NCI-H2227 (cell line): ENCODE measurements around the gene ASPSCR1.
"Not testable (repeated sequence)": the region's sequence is repeated elsewhere in the genome, so short reads cannot be mapped to it uniquely, and the experiment has no call there.

Experiments
- DNase-seq: peaks from one replicate; lab custom pipeline; 2025; ENCODE audit not compliant: unreplicated experiment; lab: John Stamatoyannopoulos, UW

The ASPSCR1 gene

DNA sequence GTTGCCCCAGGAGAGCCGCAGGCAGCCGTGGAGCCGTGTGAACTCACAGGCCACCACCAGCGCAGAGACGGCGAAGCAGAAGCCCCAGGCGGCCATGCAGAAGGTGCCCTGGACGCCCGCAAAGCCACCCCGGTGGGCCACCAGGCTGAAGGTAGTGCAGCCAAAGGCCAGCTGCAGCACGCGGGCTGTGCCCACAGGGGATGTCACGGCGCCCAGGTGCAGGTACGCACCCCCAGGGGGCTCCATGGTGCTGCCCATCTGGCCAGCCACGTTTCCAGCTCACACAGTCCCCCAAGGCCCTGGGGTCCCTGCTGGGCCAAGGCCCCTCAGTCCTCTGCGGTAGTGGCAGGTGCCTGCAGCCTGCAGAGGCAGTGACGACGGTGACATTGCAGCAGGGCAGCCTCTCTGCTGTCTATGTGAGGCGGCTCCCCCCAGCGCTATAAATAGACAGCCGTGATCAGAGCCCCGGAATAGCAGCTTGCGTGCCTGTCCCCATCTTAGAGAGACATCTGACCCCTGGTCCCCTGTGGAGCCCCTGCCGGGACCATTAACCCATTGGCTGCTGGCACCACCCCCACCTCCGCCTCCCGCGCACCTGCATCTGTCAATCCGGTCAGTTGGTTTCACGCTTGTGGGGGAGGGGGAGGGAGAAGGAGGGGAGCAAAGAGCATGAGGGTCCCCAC is 35.8 kb upstream of the ASPSCR1 start:
- DNase-seq: peak; percentile 69

DNA sequence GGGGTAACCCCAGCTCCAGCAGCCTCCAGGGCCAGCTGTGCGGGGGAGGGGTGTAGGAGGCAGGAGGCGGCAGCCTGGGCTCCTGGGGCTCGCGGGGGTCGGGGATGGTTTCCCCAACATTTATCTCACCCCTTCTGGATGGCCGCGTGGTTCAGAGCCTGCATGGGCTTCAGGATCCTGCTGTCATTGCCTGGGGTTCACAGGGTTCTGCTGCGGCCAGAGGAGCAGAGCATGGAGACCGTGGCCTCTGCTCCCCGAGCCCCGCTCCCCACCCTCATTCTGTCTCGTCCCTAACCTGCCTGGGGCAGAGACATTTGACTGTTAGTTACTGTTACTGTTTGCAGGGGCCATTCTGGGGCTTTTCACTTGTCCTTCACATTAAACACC is 35.3 kb upstream of the ASPSCR1 start:
- no peak for DNase-seq

DNA sequence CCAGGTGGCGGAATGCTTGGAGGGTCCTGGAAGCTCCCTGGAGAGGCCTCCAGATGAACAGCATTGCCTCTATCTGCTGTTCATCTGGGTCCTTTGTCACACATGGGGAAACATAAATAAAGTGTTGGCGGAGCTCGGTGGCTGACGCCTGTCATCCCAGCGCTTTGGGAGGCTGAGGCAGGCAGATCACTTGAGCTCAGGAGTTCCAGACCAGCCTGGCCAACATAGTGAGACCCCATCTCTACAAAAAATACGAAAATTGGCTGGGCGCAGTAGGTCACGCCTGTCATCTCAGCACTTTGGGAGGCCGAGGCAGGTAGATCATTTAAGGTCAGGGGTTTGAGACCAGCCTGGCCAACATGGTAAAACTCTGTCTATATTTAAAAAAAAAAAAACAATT is 32.6 kb upstream of the ASPSCR1 start:
- no peak for DNase-seq

DNA sequence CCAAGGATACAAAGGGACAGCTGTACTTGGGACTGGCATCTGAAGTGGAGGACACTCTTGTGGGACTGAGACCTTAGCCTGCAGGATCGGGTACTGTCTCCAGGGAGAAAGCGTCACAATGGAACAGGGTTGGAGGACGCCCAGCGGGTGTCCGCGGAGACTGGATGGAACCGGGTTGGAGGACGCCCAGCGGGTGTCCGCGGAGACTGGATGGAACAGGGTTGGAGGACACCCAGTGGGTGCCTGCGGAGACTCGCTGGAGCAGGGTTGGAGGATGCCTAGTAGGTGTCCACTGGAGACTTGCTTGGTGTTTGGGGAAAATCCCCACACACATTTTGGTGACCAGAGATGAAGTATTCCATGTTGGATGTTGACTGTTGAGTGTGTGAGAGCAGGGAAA is 30.2 kb upstream of the ASPSCR1 start, which contains the start of gene MYADML2:
Gene MYADML2, minus strand, starts transcription at position 45 of the 400 bp plus-strand sequence. CDS start 5,492 bp downstream, outside the sequence.
- DNase-seq: no peak

DNA sequence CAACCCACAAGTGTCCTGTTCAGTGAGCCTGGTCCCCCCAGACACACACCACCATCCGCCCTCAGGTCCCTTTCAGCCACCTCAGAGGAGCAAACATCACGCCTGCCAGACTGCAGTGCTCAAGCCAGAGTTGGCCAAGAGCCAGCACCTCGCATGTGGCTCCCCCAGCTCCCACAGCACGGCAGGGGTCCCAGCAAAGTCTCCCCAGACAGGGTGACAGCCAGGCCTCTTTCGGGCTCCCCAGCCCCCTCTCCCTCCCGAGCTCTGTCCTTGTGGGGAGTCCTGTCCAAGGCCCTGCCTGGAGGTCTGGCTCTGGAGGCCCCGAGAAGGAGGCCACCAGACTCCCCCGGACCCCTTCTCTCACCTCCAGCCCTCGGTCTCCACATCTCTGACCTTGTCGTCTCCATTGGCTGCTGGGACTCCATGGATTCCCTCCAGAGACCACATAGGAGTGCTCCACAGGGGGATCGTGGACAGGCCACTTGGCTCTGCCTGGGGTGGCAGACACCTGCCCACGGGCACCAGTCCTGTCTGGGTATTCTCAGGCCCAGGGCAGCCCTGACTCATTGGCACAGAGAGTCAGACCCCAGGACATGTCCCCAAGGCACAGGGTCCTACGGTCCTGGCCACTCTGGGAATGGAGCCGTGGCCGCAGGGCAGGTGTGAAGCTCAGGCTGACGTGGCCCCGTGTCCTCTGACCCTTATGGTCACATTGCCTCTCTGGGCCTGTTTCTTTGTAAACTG is 28.6 kb upstream of the ASPSCR1 start:
- no peak for DNase-seq

DNA sequence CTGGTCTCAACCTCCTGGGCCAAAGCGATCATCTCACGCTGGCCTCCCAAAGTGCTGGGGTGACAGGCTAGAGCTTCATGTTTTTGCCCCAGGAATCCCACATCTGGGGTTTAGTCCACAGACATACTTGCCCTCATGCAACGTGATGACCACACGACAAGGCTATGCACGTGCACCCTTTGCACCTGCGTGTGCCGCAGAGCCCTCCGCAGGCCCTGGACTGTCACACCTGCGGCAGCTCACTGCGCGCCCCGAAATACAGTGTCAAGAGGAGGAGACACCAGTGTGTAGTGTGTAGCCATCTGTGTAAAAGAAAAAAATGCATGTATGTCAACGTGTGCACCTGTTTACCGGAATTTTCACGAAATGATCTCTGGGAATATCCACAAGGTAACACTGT is 26.9 kb upstream of the ASPSCR1 start:
- DNase-seq: no peak

DNA sequence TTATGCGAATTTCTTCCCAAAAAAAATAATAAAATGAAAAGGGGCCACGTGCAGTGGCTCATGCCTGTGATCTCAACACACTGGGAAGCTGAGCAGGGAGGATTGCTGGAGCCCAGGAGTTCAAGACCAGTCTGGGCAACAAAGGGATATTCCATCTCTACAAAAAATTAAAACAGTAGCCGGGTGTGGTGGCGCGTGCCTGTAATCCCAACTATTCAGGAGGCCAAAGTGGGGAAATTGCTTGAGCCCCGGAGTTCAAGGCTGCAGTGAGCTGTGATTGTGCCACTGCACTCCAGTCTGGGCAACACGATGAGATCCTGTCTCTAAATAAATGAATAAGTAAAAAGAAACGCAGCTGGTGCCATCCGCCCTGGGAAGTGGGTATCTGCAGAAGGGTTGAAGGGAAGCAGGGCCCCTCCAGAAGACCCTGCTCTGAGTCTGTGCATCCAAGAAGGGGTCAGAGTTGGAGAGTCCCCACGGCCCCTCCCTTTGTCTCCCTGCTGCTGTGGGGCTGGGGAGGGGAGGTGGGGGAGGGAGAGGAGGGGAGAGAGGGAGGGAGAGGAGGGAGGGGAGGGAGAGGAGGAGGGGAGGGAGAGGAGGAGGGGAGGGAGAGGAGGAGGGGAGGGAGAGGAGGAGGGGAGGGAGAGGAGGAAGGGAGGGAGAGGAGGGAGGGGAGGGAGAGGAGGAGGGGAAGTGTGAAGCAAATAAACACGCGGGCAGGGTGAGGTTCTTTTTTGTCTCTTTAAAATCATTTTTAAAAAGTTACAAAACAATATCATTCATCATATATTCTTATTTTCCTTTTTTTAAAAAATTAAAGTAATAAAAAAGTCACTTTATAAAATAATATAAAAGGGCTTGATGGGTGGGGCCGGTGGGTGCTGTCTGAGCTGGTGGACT is 25.4 kb upstream of the ASPSCR1 start:
- no peak for DNase-seq

DNA sequence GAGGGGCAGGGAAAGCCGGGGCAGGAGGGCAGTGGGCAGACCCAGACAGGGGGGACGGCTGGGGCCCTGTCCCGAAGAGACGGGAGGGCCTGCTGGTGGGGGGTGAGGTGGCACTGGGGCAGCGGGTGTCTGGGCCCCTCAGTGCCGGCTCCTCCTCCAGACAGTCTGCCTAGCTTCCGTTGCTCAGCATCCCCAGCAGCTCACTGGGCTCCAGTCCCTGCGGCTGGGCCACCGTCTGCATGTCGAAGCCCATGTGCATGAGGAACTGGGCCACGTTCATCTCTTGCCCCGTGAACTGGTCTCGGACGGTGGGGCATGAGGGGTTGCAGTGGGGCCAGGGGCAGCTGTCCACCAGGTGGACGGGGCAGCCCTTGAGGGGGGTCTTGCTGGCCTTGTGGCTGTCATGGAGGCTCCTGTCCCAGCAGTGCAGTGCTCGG is 24.6 kb upstream of the ASPSCR1 start:
- no peak for DNase-seq

DNA sequence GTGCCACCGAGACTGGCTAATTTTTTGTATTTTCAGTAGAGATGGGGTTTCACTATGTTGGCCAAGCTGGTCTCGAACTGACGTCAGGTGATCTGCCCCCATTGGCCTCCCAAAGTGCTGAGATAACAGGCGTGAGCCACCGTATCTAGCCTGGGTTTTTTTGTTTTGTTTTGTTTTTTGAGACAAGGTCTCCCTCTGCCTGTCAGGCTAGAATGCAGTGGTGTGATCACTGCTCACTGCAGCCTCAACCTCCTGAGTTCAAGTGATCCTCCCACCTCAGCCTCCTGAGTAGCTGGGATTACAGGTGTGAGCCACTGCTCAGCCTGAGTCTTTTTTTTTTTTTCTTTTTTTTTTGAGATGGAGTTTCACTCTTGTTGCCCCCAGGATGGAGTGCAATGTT is 24.0 kb upstream of the ASPSCR1 start:
- not testable (repeated sequence) for DNase-seq

DNA sequence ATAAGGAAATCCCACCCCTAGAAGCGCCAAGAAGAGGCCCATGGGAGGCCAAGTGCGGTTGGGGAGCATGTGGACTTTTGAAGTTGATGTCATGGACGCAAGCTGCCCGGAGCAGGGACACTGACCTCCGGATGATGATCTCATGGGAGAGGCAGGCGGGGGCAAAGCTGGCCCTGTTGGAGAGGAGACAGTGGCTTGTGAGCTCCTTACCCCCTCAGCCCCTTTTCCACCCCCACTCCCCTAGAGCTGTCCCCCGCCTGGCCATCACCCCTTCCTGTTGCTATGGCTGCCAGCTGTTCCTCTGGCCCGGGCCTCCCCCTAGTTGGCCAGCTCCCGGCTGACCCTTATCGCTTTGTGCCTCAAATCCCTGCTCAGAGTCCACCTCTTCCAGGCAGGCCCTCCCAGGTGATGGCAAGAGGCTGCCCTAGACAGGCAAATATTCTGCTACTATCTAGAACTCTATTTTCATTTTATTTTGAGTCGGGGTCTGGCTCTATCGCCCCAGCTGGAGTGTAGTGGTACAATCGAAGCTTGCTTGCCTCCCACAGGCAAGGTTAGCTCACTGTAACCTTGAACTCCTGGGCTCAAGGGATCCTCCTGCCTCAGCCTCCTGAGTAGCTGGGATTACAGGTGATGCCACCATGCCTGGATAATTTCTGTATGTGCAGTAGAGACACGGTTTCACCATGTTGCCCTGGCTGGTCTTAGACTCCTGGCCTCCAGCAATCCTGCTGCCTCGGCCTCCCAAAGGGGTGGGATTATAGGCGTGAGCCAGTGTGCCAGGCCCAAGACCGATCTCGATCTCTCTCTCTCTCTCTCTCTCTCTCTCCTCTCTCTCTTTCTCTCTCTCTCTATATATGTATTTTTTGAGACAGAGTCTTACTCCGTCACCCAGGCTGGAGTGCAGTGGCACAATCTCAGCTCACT is 23.0 kb upstream of the ASPSCR1 start:
- DNase-seq: no peak

DNA sequence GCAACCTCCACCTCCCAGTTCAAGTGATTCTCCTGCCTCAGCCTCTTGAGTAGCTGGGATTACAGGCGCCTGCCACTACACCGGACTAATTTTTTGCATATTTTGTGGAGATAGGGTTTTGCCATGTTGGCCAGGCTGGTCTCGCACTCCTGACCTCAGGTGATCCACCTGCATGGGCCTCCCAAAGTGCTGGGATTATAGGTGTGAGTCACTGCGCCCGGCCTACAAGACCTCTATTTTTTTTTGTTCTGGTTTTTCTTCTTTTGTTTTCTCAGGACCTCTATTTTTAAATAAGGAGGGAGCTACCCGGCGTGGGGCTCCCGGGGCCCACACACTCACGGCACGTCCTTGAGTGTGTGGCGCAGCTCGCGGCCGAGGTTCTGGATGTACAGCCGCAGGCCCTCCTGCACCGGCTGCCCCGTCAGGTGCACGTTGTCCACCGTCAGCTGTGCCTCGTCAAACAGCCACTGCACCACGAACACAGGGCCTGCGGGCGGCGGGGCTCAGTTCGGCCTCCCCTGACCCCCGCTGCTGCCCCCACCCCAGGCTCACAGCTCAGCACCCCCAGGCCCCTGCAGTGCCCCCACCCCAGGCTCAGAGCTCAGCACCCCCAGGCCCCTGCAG is 22.3 kb upstream of the ASPSCR1 start:
- DNase-seq: no peak

DNA sequence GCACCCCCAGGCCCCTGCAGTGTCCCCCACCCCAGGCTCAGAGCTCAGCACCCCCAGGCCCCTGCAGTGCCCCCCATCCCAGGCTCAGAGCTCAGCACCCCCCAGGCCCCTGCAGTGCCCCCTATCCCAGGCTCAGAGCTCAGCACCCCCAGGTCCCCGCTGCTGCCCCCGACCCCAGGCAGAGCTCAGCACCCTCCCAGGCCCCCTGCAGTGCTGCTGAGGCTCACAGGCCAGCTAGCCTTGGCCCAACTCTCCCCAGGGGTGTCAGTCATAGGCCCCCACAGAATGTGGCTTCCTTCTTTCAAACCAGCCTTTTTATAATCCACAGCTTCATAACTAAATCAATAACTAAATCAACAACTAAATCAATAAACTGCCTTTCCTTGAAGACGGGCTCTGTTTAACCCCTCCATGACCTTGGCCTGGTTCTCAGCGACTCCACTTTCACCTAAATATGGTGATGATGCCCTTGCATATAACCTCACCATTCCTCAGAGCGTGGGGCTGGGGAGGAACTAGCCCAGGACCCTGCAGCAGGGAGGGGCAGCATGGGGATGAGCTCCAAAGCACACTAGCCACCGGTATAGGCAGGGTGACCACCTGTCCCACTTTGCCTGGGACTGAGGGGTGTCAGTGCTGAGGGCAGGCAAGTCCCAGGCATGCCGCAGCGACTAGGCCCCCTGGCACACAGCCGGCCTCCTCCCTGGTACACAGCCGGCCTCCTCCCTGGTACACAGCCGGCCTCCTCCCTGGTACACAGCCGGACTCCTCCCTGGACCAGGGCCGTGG is 21.5 kb upstream of the ASPSCR1 start:
- no peak for DNase-seq

DNA sequence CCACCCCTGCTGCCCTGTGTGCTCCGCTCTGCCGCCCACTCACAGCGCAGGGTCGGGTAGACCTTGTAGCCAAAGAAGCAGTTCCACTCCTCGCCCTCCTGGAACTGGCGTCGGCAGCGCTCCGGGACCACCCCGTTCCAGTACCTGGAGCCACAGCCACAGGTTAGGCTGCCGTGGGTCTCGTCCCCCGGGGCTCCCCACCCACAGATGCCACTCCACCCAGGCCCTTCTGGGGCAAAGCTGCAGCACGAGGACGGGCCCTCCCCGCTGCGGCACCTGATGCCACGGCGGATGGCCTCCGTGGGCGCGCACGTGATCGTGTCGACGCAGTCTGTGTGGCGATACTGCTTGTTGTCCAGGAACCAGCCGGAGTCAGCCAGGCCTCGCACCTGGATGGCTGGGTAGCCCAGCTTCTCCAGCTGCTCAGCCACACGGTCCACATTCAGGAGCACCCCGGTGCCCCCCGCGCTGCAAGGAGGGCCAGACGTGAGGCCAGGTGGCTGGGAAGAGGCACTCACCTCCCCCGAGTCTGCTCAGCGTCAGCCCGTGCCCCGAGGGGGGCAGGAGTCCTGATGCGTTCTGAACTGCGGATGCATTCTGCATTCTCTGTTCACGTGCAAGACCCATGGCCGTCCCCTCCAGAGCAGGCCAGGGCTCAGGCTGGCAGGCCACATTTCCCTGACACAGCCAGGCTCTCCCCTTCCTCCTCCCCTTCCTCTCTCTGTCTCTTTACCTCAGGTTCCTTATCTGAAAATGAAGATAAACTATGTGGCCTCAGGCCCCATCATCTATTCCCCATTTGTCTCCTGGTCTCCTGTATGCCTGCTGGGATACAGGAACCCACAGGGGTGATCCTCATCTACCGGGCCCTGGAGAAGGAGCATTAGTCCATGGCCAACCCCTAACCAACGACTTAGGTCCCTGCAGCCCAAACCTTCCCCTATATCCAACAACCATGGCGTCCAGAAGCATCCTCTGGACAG is 20.5 kb upstream of the ASPSCR1 start:
- no peak for DNase-seq

DNA sequence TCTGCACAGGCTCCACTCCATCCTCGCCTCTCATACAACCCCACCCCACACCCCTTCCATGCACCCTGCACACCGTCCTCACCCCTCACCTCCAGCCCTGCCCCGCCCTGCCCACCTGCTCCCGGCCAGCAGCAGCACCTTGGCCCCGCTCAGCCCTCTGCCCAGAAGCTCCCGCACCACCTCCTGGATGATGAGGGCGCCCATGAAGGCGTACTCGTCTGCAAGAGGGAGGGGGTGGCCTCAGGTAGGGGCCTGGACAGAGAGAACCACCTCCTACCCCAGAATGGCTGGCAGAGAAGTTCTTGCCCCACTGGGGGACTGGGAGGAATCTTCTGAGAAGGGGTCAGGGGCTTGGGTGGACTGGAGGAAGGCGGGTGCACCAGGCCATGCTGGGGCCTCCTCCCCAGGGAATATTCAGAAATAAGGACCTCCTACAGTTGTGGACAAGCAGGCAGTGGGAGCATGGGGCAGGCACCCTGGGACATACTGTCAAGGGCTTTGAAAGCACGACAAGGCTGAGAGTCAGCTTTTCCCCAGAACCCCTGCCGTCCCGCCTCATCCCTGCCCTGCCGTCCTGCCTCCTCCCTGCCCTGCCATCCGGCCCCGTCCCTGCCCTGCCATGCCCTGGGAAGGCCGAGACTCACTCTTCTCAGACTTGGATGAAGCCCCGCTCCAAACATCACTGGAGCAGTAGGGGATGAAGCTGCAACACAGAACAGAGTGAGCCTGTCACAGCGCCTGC is 19.6 kb upstream of the ASPSCR1 start:
- no peak for DNase-seq

DNA sequence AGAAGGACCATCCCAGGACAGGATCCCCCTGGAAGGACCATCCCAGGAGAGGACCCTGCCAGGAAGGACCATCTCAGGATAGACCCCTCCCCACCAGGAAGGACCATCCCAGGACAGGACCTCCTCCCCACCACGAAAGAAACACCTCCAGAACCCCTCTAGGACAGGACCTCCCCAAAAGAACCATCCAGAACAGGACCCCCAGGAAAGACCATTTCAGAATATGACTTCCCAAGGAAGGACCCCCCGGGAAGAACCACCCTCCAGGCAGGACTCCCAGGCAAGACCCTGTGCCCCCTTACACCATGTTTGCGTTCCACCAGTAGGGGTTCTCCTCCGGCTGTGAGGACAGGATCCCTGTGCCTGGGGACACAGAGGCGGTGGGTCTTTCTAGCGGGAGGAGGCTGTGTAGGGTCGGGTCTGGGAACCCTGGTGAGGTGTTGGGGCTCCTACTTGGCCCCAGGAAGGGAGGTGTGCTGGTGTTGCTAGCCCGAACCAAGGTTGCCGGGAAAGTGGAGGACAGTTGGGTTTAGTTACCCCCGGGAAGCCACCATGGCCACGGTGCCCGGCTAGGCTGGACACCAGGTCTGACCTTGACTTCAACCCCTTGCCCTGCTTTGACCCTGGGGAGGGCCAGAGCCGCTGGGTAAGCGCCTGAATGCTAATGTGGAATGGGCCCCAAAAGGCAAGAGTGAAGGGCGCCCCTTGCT is 18.6 kb upstream of the ASPSCR1 start:
- no peak for DNase-seq

DNA sequence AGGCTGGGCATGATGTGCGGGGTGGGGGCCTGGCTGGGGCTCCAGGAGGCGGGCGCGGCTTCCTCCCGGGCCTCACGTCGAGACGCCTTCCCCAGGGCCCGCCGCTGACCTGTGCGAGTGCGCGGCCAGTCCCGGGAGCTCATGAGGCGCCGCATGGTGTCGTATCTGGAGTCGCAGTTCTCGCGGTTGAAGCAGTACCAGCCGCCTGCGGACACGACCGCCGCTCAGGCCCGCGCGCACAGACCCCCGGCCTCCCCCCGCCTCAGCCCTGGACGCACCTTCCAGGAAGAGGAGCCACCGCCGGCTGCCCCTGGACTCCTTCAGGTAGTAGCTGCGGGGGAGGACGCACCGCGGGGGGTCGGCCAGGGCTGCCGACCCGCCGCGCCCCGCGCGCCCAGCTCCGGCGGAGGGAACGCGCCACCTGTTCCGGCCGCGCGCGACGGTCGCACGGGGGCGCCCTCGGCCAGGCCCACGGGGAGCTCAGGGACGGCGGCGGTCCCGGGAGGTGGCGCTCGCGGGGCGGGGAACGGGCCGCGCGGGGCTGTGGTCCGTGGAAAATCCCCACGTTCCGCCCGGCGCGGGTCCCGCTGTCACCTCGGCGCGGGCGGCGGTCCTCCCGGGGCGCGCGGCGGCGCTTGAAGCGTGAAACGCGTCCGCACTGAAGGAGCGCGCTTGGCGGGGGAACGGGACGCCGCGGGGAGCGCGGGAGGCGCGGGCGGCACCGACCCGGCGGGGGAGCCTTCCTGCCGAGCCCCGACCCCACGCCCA is 17.9 kb upstream of the ASPSCR1 start:
- peak; percentile 70 for DNase-seq
